GM18511 (cell line): ENCODE results near the gene PCDHA5.

Experiments
- ATAC-seq: cut with Tn5 transposase; IDR thresholded peaks from one replicate; pipeline ENCODE4 v1.9.1; 2021; ENCODE audit warnings: mild to moderate bottlenecking, moderate library complexity; ENCODE audit not compliant: unreplicated experiment

PCDHA5 gene

GRCh38 chr5:140857987-140858240 is 36.5 kb downstream of the PCDHA5 start:
- no peak for ATAC-seq

DNA sequence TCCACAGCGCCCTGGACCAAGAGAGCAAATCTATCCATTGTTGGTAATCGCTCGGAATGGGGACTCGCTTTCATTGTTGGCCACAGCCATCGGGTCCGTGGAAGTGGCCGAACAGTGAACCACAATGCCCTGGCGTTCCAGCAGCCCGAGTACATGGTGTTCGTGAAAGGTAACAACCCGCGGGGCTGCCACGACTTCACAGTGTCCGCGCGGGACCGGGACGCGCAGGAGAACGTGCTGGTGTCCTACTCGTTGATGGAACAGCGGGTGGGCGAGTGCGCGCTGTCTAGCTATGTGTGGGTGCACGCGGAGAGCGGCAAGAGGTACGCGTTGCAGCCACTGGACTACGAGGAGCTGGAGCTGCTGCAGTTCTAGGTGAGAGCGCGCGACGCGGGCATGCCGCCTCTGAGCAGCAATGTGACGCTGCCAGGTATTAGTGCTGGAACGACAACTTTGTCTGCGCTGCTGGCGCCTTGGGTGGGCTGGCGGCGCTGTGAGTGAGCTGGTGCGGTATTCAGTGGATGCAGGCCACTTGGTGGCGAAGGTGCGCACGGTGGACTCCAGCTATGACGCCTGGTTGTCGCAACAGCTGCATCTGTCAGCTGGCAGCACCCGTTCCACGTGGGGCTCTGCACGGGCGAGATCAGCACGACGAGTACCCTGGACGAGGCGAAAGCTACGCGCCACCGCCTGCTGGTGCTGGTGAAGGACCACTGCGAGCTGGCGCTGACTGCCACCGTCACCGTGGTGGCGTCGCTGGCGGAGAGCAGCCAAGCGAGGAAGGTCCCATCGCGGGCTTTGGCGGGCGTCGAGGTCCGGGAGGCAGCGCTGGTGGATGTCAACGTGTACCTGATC is 41.3 kb downstream of the PCDHA5 start:
- ATAC-seq, result no peak

DNA sequence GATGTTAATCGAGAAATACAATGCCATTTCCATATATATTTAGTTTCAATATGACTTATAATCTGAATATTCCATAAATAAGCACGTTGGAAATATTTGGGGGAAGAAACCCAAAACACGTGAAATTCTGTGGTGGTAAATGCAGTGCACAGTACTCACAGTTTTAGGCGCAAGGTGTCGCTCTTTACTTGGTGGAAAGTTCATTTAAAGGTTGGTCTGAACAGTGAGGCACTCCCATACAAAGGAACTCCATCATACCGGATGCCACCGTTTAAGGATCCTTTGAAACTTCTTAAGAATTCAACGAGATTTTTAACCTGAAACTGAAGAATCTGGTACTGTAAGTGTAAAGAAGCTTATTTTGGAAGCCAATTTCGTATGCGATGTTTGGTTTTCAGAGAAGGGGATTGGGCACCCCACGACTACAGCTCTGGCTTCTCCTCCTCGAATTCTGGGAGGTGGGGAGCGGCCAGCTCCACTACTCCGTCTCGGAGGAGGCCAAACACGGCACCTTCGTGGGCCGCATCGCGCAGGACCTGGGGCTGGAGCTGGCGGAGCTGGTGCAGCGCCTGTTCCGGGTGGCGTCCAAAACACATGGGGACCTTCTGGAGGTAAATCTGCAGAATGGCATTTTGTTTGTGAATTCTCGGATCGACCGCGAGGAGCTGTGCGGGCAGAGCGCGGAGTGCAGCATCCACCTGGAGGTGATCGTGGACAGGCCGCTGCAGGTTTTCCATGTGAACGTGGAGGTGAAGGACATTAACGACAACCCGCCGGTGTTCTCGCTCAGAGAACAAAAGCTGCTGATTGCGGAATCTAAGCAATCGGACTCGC is 47.5 kb downstream of the PCDHA5 start, which contains the start of gene PCDHA11:
TSS of gene PCDHA11 (plus strand) at position 237 of the 834 bp plus-strand sequence. CDS start at position 384, 147 bp downstream.
- ATAC-seq, result no peak

- ATAC-seq, result no peak
These were observed 48.1 kb downstream of the PCDHA5 start for GRCh38 chr5:140869555-140869886.

GRCh38 chr5:140870221-140871201 is 49.1 kb downstream of the PCDHA5 start:
- ATAC-seq, result no peak
